WTC11 (cell line): ENCODE data around the gene USF2. TPM values are rescaled to one million over a fixed set of nuclear protein-coding genes. Genes with fewer than 3 reads are reported as not detected.
A peak's percentile ranks its signal among the peaks of the same experiment; 100 is the strongest.

Experiments
- FOXK1 ChIP-seq: sonication (generic); formaldehyde crosslinking; IDR thresholded peaks from 2 replicates; pipeline ENCODE4 v1.8.0; 2022; ENCODE audit warnings: mild to moderate bottlenecking, moderate library complexity, missing genetic modification reagents
- FOXP4 ChIP-seq: sonication (generic); formaldehyde crosslinking; IDR thresholded peaks from 2 replicates; pipeline ENCODE4 v1.8.0; 2022; ENCODE audit warnings: mild to moderate bottlenecking, missing genetic modification reagents
- NFATC4 ChIP-seq: fragments of 250-450 bp; sonication (Bioruptor Pico); IDR thresholded peaks from 2 replicates; pipeline ENCODE4 v1.9.0; 2021; ENCODE audit warnings: mild to moderate bottlenecking
- SOX15 ChIP-seq: fragments of 250-450 bp; sonication (Bioruptor Pico); IDR thresholded peaks from 2 replicates; pipeline ENCODE4 v1.9.0; 2021; ENCODE audit warnings: mild to moderate bottlenecking
- ZNF532 ChIP-seq: fragments of 250-450 bp; sonication (Bioruptor Pico); IDR thresholded peaks from 2 replicates; pipeline ENCODE4 v1.9.0; 2021; ENCODE audit warnings: mild to moderate bottlenecking, borderline replicate concordance
- ZNF671 ChIP-seq: fragments of 250-450 bp; sonication (Bioruptor Pico); IDR thresholded peaks from 2 replicates; pipeline ENCODE4 v1.8.0; 2021; ENCODE audit warnings: mild to moderate bottlenecking
- total RNA-seq: library from RNA; stranded (reverse); gene quantifications from 3 replicates; pipeline ENCODE4 v1.2.3, GENCODE V29; 2021
- TF ChIP-seq, protein P1 (sequence below): sonication (generic); formaldehyde crosslinking; IDR thresholded peaks from 2 replicates; pipeline ENCODE4 v1.8.0; 2022; ENCODE audit warnings: mild to moderate bottlenecking, missing genetic modification reagents
- TF ChIP-seq, protein P2 (sequence below): sonication (generic); formaldehyde crosslinking; IDR thresholded peaks from 2 replicates; pipeline ENCODE4 v1.8.0; 2023; ENCODE audit warnings: missing genetic modification reagents, mild to moderate bottlenecking, borderline replicate concordance
- TF ChIP-seq, protein P3 (sequence below): sonication (generic); formaldehyde crosslinking; IDR thresholded peaks from 2 replicates; pipeline ENCODE4 v1.8.0; 2023; ENCODE audit warnings: mild to moderate bottlenecking, missing genetic modification reagents

Gene USF2
- total RNA-seq, 1 experiment from 2014 or later = 109 TPM

DNA sequence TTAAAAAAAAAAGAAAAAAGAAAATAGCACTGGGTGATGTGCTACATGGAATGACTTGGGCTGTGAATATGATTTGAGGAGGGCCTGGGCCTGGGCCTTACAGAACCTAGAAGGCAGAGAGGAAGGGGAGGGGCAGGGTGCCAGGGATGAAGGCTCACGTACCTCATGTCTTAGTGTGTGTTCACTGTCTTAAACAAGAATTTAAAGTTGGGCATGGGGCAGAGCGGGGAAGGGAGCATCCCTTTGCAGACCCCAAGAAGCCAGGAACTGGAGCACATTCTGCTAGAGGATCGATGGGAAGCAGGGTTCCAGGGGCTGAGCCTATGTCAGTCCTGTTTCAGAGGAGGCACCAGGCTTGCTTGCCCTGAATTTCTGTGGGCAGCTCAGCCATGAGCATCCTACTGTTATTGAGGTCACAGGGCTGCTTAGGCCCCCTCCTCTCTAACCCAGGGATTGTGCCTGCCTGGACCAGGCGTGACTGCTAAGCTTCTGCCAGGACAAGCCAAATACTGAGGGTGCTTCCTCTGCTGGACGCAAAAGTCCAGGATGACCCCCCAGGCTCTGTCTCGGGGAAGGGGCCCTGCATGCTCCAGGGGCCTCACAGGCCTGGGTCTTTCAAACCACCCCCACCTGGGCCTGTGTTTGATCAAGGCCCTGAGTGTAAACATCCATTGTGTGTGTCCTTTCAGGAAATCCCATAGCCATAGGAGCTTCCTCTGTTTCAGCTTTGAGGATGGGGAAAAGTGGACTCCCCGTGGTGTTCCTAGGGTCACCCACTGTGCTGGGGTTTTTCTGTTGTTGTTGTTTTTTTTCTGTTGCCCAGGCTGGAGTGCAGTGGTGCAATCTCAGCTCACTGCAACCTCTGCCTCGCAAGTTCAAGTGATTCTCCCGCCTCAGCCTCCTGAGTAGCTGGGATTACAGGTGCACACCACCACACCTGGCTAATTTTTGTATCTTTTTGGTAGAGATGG is 15.2 kb upstream of the USF2 start (continued):
- no peak for TF ChIP-seq ZNF532 (CRISPR knock-in tag)
- TF ChIP-seq, protein P1, sequence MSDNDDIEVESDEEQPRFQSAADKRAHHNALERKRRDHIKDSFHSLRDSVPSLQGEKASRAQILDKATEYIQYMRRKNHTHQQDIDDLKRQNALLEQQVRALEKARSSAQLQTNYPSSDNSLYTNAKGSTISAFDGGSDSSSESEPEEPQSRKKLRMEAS (CRISPR knock-in tag) = no peak
- peak; percentile 75; the same call in 1 of the 2 replicates for TF ChIP-seq FOXP4
- TF ChIP-seq, protein P2, sequence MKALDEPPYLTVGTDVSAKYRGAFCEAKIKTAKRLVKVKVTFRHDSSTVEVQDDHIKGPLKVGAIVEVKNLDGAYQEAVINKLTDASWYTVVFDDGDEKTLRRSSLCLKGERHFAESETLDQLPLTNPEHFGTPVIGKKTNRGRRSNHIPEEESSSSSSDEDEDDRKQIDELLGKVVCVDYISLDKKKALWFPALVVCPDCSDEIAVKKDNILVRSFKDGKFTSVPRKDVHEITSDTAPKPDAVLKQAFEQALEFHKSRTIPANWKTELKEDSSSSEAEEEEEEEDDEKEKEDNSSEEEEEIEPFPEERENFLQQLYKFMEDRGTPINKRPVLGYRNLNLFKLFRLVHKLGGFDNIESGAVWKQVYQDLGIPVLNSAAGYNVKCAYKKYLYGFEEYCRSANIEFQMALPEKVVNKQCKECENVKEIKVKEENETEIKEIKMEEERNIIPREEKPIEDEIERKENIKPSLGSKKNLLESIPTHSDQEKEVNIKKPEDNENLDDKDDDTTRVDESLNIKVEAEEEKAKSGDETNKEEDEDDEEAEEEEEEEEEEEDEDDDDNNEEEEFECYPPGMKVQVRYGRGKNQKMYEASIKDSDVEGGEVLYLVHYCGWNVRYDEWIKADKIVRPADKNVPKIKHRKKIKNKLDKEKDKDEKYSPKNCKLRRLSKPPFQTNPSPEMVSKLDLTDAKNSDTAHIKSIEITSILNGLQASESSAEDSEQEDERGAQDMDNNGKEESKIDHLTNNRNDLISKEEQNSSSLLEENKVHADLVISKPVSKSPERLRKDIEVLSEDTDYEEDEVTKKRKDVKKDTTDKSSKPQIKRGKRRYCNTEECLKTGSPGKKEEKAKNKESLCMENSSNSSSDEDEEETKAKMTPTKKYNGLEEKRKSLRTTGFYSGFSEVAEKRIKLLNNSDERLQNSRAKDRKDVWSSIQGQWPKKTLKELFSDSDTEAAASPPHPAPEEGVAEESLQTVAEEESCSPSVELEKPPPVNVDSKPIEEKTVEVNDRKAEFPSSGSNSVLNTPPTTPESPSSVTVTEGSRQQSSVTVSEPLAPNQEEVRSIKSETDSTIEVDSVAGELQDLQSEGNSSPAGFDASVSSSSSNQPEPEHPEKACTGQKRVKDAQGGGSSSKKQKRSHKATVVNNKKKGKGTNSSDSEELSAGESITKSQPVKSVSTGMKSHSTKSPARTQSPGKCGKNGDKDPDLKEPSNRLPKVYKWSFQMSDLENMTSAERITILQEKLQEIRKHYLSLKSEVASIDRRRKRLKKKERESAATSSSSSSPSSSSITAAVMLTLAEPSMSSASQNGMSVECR (CRISPR knock-in tag) = no peak
- no peak for TF ChIP-seq SOX15
- TF ChIP-seq FOXK1 = 0 out of 2 replicates have a peak, but pooled peaks have one; percentile 34
- TF ChIP-seq, protein P3, sequence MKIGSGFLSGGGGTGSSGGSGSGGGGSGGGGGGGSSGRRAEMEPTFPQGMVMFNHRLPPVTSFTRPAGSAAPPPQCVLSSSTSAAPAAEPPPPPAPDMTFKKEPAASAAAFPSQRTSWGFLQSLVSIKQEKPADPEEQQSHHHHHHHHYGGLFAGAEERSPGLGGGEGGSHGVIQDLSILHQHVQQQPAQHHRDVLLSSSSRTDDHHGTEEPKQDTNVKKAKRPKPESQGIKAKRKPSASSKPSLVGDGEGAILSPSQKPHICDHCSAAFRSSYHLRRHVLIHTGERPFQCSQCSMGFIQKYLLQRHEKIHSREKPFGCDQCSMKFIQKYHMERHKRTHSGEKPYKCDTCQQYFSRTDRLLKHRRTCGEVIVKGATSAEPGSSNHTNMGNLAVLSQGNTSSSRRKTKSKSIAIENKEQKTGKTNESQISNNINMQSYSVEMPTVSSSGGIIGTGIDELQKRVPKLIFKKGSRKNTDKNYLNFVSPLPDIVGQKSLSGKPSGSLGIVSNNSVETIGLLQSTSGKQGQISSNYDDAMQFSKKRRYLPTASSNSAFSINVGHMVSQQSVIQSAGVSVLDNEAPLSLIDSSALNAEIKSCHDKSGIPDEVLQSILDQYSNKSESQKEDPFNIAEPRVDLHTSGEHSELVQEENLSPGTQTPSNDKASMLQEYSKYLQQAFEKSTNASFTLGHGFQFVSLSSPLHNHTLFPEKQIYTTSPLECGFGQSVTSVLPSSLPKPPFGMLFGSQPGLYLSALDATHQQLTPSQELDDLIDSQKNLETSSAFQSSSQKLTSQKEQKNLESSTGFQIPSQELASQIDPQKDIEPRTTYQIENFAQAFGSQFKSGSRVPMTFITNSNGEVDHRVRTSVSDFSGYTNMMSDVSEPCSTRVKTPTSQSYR (CRISPR knock-in tag) = no peak
- TF ChIP-seq ZNF671 (CRISPR knock-in tag) = no peak
- TF ChIP-seq NFATC4 = no peak
